ENCODE measurements around the gene SIK3. TPM values are rescaled to one million over a fixed set of nuclear protein-coding genes. Genes with fewer than 3 reads are reported as not detected.

Gene SIK3
- total RNA-seq, 1 donor from 2014 or later: 61.0 TPM

DNA sequence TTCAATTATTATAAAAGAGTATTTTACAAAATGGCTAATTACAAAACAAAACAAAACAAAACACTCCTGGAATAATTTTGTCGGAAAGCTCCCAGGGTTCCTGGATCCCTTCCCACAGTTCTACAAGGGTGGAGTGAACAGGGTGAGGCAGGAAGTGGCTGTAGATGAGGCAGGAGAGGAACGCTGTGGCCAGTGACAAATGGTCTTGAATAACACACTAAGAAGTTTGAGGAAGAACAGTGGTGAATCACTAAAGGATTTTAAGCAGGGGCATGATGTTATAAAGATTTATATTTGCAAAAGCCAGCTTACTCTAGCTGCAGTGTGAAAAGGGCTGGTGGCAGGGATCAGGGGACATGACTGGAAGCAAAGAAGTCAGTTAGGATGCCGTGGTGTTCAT lies 227.0 kb downstream of the SIK3 start:
- no peak for DNase-seq (ENCODE audit: low spot score, unreplicated experiment)

DNA sequence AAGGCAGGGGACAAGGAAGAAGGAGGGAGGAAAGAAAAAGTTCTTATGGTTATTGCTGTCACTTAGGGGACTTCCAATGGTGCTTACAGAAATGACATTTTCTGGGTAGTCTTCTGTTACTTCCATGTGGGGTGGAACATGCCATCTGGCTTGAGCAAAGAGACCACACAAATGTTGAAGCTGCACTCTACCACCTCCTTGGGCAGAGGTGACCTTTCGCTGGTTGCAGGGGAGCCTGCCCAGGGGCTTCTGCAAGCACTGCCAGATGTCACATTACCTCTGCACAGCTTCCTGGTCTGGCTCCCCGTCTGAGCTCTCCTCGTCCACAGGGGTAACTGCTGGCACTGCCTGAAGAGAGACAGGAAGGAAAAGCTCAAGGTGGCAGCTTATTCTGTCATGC lies 228.2 kb downstream of the SIK3 start:
- DNase-seq (ENCODE audit: low spot score, unreplicated experiment): no peak
- Mint-ChIP-seq H3K4me1 (ENCODE audit: low read depth) (no peaks in the 10 kb centered on the region), H3K36me3 (ENCODE audit: insufficient read depth) (peaks cover 33% of the 10 kb centered on the region), H3K9me3 (ENCODE audit: low read depth) (no peaks in the 10 kb centered on the region), H3K4me3 (ENCODE audit: low read depth) (no peak overlapping the region), H3K27me3 (no peaks in the 10 kb centered on the region), H3K27ac (no peak overlapping the region)
- TF ChIP-seq, protein P1, sequence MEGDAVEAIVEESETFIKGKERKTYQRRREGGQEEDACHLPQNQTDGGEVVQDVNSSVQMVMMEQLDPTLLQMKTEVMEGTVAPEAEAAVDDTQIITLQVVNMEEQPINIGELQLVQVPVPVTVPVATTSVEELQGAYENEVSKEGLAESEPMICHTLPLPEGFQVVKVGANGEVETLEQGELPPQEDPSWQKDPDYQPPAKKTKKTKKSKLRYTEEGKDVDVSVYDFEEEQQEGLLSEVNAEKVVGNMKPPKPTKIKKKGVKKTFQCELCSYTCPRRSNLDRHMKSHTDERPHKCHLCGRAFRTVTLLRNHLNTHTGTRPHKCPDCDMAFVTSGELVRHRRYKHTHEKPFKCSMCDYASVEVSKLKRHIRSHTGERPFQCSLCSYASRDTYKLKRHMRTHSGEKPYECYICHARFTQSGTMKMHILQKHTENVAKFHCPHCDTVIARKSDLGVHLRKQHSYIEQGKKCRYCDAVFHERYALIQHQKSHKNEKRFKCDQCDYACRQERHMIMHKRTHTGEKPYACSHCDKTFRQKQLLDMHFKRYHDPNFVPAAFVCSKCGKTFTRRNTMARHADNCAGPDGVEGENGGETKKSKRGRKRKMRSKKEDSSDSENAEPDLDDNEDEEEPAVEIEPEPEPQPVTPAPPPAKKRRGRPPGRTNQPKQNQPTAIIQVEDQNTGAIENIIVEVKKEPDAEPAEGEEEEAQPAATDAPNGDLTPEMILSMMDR (IDR thresholded peaks at IDR 0.05; ENCODE audit: unreplicated experiment): no peak

More for the DNA sequence above, 227.0 kb downstream of the SIK3 start:
- TF ChIP-seq, protein P1 (IDR thresholded peaks at IDR 0.05; ENCODE audit: unreplicated experiment): no peak
- H3K4me1 Mint-ChIP-seq (ENCODE audit: low read depth): no peaks in the 10 kb centered on the region
- H3K36me3 Mint-ChIP-seq (ENCODE audit: insufficient read depth): peaks cover 30% of the 10 kb centered on the region
- H3K27me3 Mint-ChIP-seq: no peaks in the 10 kb centered on the region
- H3K27ac Mint-ChIP-seq: peak overlapping the region; percentile 44
- H3K9me3 Mint-ChIP-seq (ENCODE audit: low read depth): no peaks in the 10 kb centered on the region
- no peak overlapping the region for H3K4me3 Mint-ChIP-seq (ENCODE audit: low read depth)

DNA sequence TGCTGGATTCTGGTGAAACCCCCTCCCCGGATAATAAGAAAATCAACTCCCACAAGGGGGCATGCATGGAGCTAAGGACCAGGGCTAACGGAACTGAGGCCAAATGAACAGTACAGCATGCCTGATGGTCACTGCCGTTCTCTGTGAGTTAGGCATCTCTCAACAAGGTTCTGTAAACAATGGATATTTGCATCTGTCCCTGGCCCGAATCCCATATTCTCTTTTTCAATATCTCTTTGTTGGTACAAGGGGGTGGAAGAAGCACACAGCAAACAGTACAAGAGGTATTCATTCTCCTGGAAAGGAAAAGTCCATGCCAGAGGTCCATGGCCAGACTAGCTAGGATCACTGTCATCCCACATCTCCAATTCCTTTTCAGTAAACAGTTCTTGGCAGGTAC lies 228.6 kb downstream of the SIK3 start:
- TF ChIP-seq, protein P1 (IDR thresholded peaks at IDR 0.05; ENCODE audit: unreplicated experiment): no peak
- H3K4me1 Mint-ChIP-seq (ENCODE audit: low read depth): no peaks in the 10 kb centered on the region
- no peaks in the 10 kb centered on the region for H3K9me3 Mint-ChIP-seq (ENCODE audit: low read depth)
- no peak for DNase-seq (ENCODE audit: low spot score, unreplicated experiment)
- no peak overlapping the region for H3K27ac Mint-ChIP-seq
- peaks cover 31% of the 10 kb centered on the region for H3K36me3 Mint-ChIP-seq (ENCODE audit: insufficient read depth)
- no peaks in the 10 kb centered on the region for H3K27me3 Mint-ChIP-seq
- H3K4me3 Mint-ChIP-seq (ENCODE audit: low read depth): no peak overlapping the region

DNA sequence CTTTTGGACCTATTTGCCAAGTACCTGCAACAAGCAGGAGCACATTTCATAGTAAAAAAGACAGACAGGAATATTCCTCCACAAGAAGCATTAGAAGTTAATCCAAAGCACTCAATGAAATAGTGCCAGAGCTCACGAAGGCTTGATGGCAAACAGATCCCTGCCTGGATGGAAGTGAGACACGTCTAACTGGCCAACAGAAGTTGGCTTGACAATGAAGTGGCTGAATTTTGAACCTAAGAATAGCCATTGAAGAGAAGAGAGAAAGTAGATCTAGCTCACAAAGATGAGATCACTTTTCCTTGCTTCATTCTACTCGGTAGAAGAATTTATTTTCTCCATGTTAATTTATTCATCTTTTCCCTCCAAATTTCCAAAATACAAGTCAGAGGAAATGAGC lies 230.2 kb downstream of the SIK3 start:
- Mint-ChIP-seq H3K27me3 (no peaks in the 10 kb centered on the region), H3K4me1 (ENCODE audit: low read depth) (no peaks in the 10 kb centered on the region), H3K27ac (no peak overlapping the region), H3K4me3 (ENCODE audit: low read depth) (no peak overlapping the region), H3K36me3 (ENCODE audit: insufficient read depth) (peaks cover 34% of the 10 kb centered on the region), H3K9me3 (ENCODE audit: low read depth) (no peaks in the 10 kb centered on the region)
- TF ChIP-seq, protein P1 (IDR thresholded peaks at IDR 0.05; ENCODE audit: unreplicated experiment): no peak
- DNase-seq (ENCODE audit: low spot score, unreplicated experiment): no peak

DNA sequence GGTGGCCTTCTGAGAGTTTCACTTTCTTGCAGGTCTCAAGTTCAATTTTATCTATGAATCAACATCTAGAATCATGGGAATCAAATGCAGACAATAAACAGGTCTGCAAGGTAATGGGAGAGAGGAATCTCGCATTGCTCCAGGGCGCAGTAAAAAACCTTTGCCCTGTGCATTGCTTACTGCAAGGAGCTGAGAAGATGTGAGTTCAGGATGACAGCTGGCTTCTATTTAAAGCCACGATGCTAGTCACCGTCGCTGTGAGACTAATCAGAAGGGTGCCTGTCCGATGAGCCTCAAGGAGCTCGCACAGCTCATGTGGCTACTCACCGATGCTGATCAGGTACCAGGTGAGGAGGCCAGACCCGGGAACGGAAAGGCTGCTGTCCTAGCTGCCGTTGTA lies 230.6 kb downstream of the SIK3 start:
- Mint-ChIP-seq H3K4me1 (ENCODE audit: low read depth) (no peaks in the 10 kb centered on the region), H3K27me3 (no peaks in the 10 kb centered on the region), H3K4me3 (ENCODE audit: low read depth) (no peak overlapping the region), H3K27ac (no peak overlapping the region), H3K9me3 (ENCODE audit: low read depth) (no peaks in the 10 kb centered on the region), H3K36me3 (ENCODE audit: insufficient read depth) (peaks cover 31% of the 10 kb centered on the region)
- TF ChIP-seq, protein P1 (IDR thresholded peaks at IDR 0.05; ENCODE audit: unreplicated experiment): no peak
- DNase-seq (ENCODE audit: low spot score, unreplicated experiment): no peak
